ENCODE results near the gene SORT1.

- TF ChIP-seq ZBTB33 (IDR thresholded peaks at IDR 0.05) (no peak), CTCF (IDR thresholded peaks at IDR 0.05; ENCODE audit: low read depth, low read length, missing input control) (no peak), HNF4A (conservative IDR thresholded peaks at IDR 0.05) (no peak), NR2F2 (IDR thresholded peaks at IDR 0.05) (no peak), SP1 (IDR thresholded peaks at IDR 0.05) (no peak), GABPA (IDR thresholded peaks at IDR 0.05 in 1 of 2, conservative IDR thresholded peaks at IDR 0.05 in 1 of 2) (no peak), JUND (IDR thresholded peaks at IDR 0.05) (no peak), RXRA (IDR thresholded peaks at IDR 0.05) (no peak), MAX (IDR thresholded peaks at IDR 0.05) (no peak)
Measured at GRCh38 chr1:109388884-109389637, 8.7 kb downstream of the SORT1 start.

All from liver (tissue), 3 donors.